Measurements from ENCODE around the gene CNTNAP2.

DNA sequence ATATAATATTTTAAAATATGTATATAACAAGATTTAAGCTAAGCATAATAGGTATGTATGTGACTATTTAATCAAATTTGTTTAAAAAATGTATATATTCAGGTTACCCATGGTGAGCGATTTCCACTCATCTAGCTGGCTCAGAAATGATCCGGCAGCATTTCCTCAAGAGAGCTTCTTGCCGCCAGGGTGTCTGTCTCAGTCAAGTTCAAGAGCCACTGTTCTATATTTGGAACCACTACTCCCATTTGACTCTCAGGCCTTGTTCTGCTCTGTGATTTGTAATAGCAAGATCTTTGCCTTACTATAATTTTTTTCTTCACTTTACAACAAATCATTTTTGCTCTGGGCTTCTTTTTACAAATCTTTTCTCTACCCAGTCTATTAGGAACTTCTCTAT, 48.7 kb upstream of the CNTNAP2 start:
- TF ChIP-seq, protein P1, sequence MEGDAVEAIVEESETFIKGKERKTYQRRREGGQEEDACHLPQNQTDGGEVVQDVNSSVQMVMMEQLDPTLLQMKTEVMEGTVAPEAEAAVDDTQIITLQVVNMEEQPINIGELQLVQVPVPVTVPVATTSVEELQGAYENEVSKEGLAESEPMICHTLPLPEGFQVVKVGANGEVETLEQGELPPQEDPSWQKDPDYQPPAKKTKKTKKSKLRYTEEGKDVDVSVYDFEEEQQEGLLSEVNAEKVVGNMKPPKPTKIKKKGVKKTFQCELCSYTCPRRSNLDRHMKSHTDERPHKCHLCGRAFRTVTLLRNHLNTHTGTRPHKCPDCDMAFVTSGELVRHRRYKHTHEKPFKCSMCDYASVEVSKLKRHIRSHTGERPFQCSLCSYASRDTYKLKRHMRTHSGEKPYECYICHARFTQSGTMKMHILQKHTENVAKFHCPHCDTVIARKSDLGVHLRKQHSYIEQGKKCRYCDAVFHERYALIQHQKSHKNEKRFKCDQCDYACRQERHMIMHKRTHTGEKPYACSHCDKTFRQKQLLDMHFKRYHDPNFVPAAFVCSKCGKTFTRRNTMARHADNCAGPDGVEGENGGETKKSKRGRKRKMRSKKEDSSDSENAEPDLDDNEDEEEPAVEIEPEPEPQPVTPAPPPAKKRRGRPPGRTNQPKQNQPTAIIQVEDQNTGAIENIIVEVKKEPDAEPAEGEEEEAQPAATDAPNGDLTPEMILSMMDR (IDR thresholded peaks at IDR 0.05): no peak
- no peak for TF ChIP-seq POLR2A (IDR thresholded peaks at IDR 0.05)

Data from testis (tissue), 2 donors.